Measurements from ENCODE around the gene SLC14A1. TPM values are rescaled to one million over a fixed set of nuclear protein-coding genes. Genes with fewer than 3 reads are reported as not detected.

SLC14A1 gene
- polyA plus RNA-seq, 1 experiment: 0.77 TPM

DNA sequence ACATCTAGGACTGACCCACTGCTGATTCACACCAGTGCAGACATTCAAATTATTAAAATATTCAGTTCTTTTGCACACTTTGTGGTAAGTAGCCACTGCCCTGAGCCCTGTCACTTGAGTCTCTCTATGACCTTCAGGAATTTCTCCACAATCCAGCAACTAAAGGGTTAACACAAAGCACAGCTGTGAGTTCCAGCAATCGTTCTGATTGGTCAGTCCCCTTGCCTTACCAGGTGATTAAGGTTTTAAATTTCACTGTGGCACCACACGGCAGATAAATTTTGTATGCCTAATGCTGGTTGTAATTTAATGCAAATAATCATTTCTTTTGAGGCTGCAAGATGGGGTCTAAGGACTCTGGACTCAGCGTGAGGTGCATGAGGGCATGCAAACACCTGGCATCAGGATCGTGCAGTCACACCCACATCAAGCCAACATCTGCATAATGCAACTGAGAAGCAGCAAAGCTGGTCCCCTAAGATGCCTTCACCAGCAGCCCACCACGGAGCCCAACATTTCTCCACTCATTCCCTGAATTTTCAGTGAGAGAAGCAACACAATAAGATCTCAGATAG lies 36.6 kb downstream of the SLC14A1 start:
- ChIA-PET POLR2A (no interaction called here), CTCF (interaction anchor here (0.6 kb wide), 1 partner anchor 11 kb away, joined by 3 read pairs; no protein-coding TSS in a partner anchor)
- no peaks in the 10 kb centered on the region for H3K27me3 ChIP-seq (ENCODE audit: control insufficient read depth, insufficient read depth, low read length)
- DNase-seq (ENCODE audit: low read depth): no peak
- TF ChIP-seq, protein P1, sequence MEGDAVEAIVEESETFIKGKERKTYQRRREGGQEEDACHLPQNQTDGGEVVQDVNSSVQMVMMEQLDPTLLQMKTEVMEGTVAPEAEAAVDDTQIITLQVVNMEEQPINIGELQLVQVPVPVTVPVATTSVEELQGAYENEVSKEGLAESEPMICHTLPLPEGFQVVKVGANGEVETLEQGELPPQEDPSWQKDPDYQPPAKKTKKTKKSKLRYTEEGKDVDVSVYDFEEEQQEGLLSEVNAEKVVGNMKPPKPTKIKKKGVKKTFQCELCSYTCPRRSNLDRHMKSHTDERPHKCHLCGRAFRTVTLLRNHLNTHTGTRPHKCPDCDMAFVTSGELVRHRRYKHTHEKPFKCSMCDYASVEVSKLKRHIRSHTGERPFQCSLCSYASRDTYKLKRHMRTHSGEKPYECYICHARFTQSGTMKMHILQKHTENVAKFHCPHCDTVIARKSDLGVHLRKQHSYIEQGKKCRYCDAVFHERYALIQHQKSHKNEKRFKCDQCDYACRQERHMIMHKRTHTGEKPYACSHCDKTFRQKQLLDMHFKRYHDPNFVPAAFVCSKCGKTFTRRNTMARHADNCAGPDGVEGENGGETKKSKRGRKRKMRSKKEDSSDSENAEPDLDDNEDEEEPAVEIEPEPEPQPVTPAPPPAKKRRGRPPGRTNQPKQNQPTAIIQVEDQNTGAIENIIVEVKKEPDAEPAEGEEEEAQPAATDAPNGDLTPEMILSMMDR (IDR thresholded peaks at IDR 0.05; ENCODE audit: insufficient read depth, low read depth, low read length): no peak
- H3K36me3 ChIP-seq (ENCODE audit: control insufficient read depth, insufficient read depth, low read length): no peaks in the 10 kb centered on the region
- no peak overlapping the region for H3K4me3 ChIP-seq (ENCODE audit: low read depth, low read length)

DNA sequence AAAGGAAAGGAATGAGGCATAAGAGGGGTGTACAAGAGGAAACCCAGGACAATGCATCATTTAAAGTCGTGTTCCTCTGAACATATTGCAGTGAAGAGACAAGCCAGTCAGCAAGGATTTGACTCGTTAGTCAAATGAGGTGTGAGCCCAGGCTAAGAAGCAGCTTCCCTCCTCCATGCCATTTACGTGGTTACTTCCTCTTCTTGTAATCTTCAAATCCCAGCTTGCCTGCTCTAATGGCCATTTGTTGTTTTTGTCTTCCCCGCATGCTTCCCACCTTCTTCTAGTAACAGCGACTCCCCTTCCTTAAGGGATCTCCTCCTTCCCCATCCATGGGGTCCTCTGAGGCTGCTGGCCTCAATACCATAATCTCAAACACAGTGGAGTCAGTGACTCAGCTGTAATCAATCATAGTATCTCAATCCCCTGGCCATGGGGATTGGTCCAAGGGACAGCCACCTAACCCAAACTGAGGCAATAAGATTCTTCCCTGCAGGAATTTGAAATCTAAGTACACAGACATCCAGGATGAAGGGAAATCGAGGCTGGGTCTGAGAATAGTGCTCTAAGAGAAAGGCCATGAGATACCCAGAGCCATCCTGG lies 37.6 kb downstream of the SLC14A1 start:
- H3K4me3 ChIP-seq (ENCODE audit: low read depth, low read length): no peak overlapping the region
- ChIA-PET POLR2A (no interaction called here), CTCF (no interaction called here)
- no peaks in the 10 kb centered on the region for H3K36me3 ChIP-seq (ENCODE audit: control insufficient read depth, insufficient read depth, low read length)
- TF ChIP-seq, protein P1 (IDR thresholded peaks at IDR 0.05; ENCODE audit: insufficient read depth, low read depth, low read length): no peak
- no peak for DNase-seq (ENCODE audit: low read depth)
- H3K27me3 ChIP-seq (ENCODE audit: control insufficient read depth, insufficient read depth, low read length): no peaks in the 10 kb centered on the region

DNA sequence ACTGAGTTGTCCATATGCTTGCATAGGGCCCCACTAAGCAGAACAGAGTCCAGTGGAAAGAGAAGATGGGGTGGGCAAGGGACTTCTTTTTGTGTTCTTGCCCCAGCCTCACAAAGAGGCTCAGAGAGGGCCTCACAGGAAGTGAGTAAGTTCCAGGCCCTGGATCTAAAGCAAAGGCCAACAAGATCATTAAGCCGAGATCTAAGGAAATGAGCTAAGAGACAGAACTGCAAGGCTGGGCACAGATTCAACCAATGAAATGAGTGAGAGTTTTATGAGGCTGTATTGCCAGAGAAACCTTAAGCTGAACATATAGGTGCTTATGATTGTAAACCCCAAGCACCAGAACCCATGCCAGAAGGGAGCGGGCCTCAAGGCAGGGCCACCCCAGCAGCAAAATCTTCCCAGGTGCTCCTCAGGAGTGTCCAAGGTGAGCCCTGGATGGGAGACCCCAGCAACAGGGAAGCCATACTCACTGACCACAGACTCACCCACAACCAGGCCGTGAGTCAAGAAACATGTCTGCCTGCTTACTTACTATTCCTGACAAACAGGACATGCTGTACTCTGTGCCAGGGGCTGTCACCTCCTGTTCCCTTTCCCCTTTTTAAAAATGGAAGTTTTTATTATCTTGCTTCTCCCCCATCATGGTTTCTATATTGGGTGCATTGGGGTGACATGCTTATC lies 40.2 kb downstream of the SLC14A1 start:
- Histone ChIP-seq H3K36me3 (ENCODE audit: control insufficient read depth, insufficient read depth, low read length) (no peaks in the 10 kb centered on the region), H3K4me3 (ENCODE audit: low read depth, low read length) (no peak overlapping the region), H3K27me3 (ENCODE audit: control insufficient read depth, insufficient read depth, low read length) (no peaks in the 10 kb centered on the region)
- ChIA-PET CTCF (interaction anchor here (1.4 kb wide), 2 partner anchors 13 to 76 kb away, joined by 3 to 4 read pairs; no protein-coding TSS in a partner anchor), POLR2A (no interaction called here)
- TF ChIP-seq, protein P1 (IDR thresholded peaks at IDR 0.05; ENCODE audit: insufficient read depth, low read depth, low read length): no peak
- no peak for DNase-seq (ENCODE audit: low read depth)

DNA sequence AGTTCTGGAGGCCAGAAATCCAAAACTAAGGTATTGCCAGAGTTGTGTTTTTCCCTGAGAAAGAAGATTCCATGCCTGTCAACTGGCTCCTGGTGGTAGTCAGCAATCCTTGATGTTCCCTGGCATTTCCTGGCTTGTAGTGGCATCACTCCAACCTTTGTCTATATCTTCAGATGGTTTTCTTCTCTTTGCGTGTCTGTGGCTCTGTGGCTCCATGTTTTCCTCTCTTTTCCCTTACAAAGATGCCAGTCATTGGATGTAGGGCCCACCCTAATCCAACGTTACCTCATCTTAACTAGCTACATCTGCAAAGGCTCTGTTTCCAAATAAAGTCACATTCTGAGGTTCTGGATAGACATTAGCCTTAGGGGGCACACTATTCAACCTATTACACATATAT lies 41.8 kb downstream of the SLC14A1 start:
- CTCF ChIA-PET: interaction anchor here (1.1 to 1.4 kb wide), 4 partner anchors 10 to 74 kb away, joined by 3 to 5 read pairs (median 4); no protein-coding TSS in a partner anchor
- TF ChIP-seq, protein P1 (IDR thresholded peaks at IDR 0.05; ENCODE audit: insufficient read depth, low read depth, low read length): no peak
- DNase-seq (ENCODE audit: low read depth): no peak
- POLR2A ChIA-PET: no interaction called here
- no peaks in the 10 kb centered on the region for H3K27me3 ChIP-seq (ENCODE audit: control insufficient read depth, insufficient read depth, low read length)
- no peak overlapping the region for H3K4me3 ChIP-seq (ENCODE audit: low read depth, low read length)
- H3K36me3 ChIP-seq (ENCODE audit: control insufficient read depth, insufficient read depth, low read length): no peaks in the 10 kb centered on the region

All from BJ (cell line).